RWPE2 (cell line): ENCODE results near the gene RAVER1.

Experiments
- ATAC-seq: fragments of 200-7000 bp; cut with Tn5 transposase; 3 replicates; pipeline ENCODE4 v1.9.1; 2021; ENCODE audit warnings: low read depth
- DNase-seq: peaks from one replicate; pipeline ENCODE4 v3.0.0-alpha.2; 2020; ENCODE audit warnings: low spot score
- H3K27ac ChIP-seq: fragments of 450-650 bp; 2 replicates; pipeline ENCODE4 v1.5.1; 2017; ENCODE audit warnings: mild to moderate bottlenecking; ENCODE audit not compliant: poor library complexity, severe bottlenecking
- H3K27me3 ChIP-seq: fragments of 250-450 bp; sonication (Bioruptor Pico); 2 replicates; pipeline ENCODE4 v1.5.1; 2021; ENCODE audit warnings: mild to moderate bottlenecking, moderate library complexity; ENCODE audit not compliant: insufficient read depth, poor library complexity, severe bottlenecking
- H3K36me3 ChIP-seq: fragments of 250-450 bp; sonication (Bioruptor Pico); 2 replicates; pipeline ENCODE4 v1.5.1; 2020; ENCODE audit warnings: low read depth, mild to moderate bottlenecking, moderate library complexity
- H3K4me1 ChIP-seq: fragments of 250-450 bp; sonication (Bioruptor Pico); 2 replicates; pipeline ENCODE4 v1.5.1; 2021; ENCODE audit warnings: mild to moderate bottlenecking, moderate library complexity; ENCODE audit not compliant: insufficient read depth, poor library complexity, severe bottlenecking
- H3K4me3 ChIP-seq: fragments of 250-450 bp; sonication (Bioruptor Pico); 2 replicates; pipeline ENCODE4 v1.5.1; 2021; ENCODE audit warnings: mild to moderate bottlenecking, moderate library complexity; ENCODE audit not compliant: severe bottlenecking
- H3K9me3 ChIP-seq: fragments of 250-450 bp; sonication (Bioruptor Pico); 2 replicates; pipeline ENCODE4 v1.5.1; 2021; ENCODE audit warnings: mild to moderate bottlenecking, moderate library complexity; ENCODE audit not compliant: severe bottlenecking
- TF ChIP-seq, protein P1 (sequence below): fragments of 450-650 bp; IDR thresholded peaks from one replicate; pipeline ENCODE4 v1.5.1; 2017; ENCODE audit warnings: mild to moderate bottlenecking, moderate library complexity; ENCODE audit not compliant: poor library complexity, severe bottlenecking

Gene RAVER1

DNA sequence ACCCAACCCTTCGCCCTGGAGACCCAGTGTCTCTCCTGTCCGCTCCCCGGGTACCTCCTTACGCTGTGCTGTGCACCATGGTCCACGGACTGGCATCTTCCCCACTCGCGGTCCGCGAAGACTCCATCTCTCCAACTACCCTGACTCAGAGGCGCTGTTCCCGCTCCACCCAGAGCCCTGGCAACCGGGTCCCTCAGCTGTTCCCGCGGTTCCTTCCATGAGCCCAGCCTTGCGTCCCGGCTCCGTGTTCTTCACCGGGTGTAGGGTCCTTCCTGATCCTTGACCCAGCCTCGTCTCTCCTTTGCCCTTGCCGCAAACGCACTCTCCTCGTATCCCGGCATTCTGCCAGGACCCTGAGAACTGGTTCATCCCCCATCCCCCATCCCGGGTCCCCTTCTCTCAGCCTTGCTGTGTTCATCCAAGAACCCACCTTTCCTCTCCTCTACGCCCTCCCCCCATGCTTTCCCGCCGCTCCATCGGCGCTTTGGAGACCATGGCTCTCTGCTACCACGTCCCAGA lies 42.9 kb downstream of the RAVER1 start:
- H3K36me3 ChIP-seq = peaks cover 7% of the 10 kb centered on the region; the same call in 1 of the 2 replicates
- TF ChIP-seq, protein P1, sequence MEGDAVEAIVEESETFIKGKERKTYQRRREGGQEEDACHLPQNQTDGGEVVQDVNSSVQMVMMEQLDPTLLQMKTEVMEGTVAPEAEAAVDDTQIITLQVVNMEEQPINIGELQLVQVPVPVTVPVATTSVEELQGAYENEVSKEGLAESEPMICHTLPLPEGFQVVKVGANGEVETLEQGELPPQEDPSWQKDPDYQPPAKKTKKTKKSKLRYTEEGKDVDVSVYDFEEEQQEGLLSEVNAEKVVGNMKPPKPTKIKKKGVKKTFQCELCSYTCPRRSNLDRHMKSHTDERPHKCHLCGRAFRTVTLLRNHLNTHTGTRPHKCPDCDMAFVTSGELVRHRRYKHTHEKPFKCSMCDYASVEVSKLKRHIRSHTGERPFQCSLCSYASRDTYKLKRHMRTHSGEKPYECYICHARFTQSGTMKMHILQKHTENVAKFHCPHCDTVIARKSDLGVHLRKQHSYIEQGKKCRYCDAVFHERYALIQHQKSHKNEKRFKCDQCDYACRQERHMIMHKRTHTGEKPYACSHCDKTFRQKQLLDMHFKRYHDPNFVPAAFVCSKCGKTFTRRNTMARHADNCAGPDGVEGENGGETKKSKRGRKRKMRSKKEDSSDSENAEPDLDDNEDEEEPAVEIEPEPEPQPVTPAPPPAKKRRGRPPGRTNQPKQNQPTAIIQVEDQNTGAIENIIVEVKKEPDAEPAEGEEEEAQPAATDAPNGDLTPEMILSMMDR = no peak
- H3K27ac ChIP-seq = peak overlapping the region; percentile 61
- H3K9me3 ChIP-seq = no peaks in the 10 kb centered on the region
- DNase-seq (no peak), ATAC-seq (peak; percentile 2; the same call in 2 of the 3 replicates)
- no peaks in the 10 kb centered on the region for H3K27me3 ChIP-seq
- peaks cover 18% of the 10 kb centered on the region for H3K4me1 ChIP-seq
- H3K4me3 ChIP-seq = peak overlapping the region; percentile 47

GRCh38 chr19:10289836-10290356 lies 43.4 kb downstream of the RAVER1 start, which contains the start of gene ICAM5:
ICAM5 (plus strand) TSS chr19:10289952; CDS start chr19:10290044, 92 bp downstream.
- H3K36me3 ChIP-seq = peaks cover 7% of the 10 kb centered on the region; the same call in 1 of the 2 replicates
- peaks cover 18% of the 10 kb centered on the region for H3K4me1 ChIP-seq
- no peaks in the 10 kb centered on the region for H3K9me3 ChIP-seq
- peak within 1 kb of the TSS; percentile 47 for H3K4me3 ChIP-seq
- peak; percentile 70 for DNase-seq
- no peaks in the 10 kb centered on the region for H3K27me3 ChIP-seq
- peak; percentile 36 for ATAC-seq
- H3K27ac ChIP-seq = peak within 1 kb of the TSS; percentile 61
- TF ChIP-seq, protein P1 = no peak

DNA sequence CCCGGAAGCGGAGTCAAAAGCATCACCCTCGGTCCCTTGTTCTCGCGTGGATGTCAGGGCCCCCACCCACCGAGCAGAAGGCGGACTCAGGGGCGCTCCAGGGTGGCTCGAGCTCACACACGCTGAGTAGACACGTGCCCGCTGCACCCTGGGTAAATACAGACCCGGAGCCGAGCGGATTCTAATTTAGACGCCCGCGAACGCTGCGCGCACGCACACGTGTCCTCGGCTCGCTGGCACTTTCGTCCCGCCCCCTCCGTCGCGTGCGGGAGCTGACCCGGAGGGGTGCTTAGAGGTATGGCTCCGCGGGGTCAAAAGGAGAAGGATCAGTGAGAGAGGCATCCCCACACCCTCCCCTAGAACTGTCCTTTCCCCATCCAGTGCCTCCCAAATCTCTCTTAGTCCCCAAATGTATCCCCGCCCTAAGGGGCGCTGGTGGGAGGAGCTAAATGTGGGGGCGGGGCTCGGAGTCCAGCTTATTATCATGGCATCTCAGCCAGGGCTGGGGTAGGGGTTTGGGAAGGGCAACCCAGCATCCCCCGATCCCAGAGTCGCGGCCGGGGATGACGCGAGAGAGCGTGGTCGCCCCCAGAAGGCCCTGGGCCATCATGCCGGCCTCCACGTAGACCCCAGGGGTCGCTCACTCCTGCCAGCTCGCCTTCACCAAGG lies 44.0 kb downstream of the RAVER1 start:
- no peaks in the 10 kb centered on the region for H3K9me3 ChIP-seq
- TF ChIP-seq, protein P1 = no peak
- no peaks in the 10 kb centered on the region for H3K27me3 ChIP-seq
- H3K36me3 ChIP-seq = peaks cover 7% of the 10 kb centered on the region; the same call in 1 of the 2 replicates
- peak overlapping the region; percentile 61 for H3K27ac ChIP-seq
- peak overlapping the region; percentile 47 for H3K4me3 ChIP-seq
- peak; percentile 42 for ATAC-seq
- peaks cover 18% of the 10 kb centered on the region for H3K4me1 ChIP-seq
- peak; percentile 86 for DNase-seq

- Histone ChIP-seq H3K4me3 (peak overlapping the region; percentile 47), H3K27ac (peak overlapping the region; percentile 61), H3K36me3 (peaks cover 7% of the 10 kb centered on the region; the same call in 1 of the 2 replicates), H3K9me3 (no peaks in the 10 kb centered on the region), H3K27me3 (no peaks in the 10 kb centered on the region), H3K4me1 (peaks cover 18% of the 10 kb centered on the region)
- TF ChIP-seq, protein P1 = no peak
- peak; percentile 81 for DNase-seq
- peak; percentile 60 for ATAC-seq
Observed at GRCh38 chr19:10288662-10289166, 44.6 kb downstream of the RAVER1 start.
